Muscle layer of duodenum (tissue), 2 donors: Measurements from ENCODE around the gene LRRC74B.
"Not testable (repeated sequence)": the region's sequence is repeated elsewhere in the genome, so short reads cannot be mapped to it uniquely, and the experiment has no call there.

ENCODE experiments used
- H3K27ac ChIP-seq: one replicate; pipeline ENCODE4 v1.7.0; 2013; ENCODE audit warnings: mild to moderate bottlenecking, low read length
- H3K27me3 ChIP-seq: one replicate; pipeline ENCODE4 v1.7.0; 2013; ENCODE audit warnings: low read depth, mild to moderate bottlenecking, control low read depth, low read length
- H3K36me3 ChIP-seq, 2 donors: one replicate each; pipeline ENCODE4 v1.7.0; 2013; ENCODE audit warnings: low read length in 2 of 2, control low read depth in 1 of 2, mild to moderate bottlenecking in 1 of 2; ENCODE audit not compliant: insufficient read depth in 2 of 2, control insufficient read depth in 1 of 2
- H3K4me1 ChIP-seq, 2 donors: one replicate each; pipeline ENCODE4 v1.7.0; 2013; ENCODE audit warnings: low read length in 2 of 2, mild to moderate bottlenecking in 2 of 2, control low read depth in 1 of 2, moderate library complexity in 1 of 2; ENCODE audit not compliant: insufficient read depth in 2 of 2, control insufficient read depth in 1 of 2
- H3K4me3 ChIP-seq, 2 donors: one replicate each; pipeline ENCODE4 v1.7.0; 2013; ENCODE audit warnings: low read length in 2 of 2, low read depth in 1 of 2, mild to moderate bottlenecking in 1 of 2
- H3K9me3 ChIP-seq, 2 donors: one replicate each; pipeline ENCODE4 v1.7.0; 2013; ENCODE audit warnings: low read length in 2 of 2, control low read depth in 1 of 2, mild to moderate bottlenecking in 1 of 2; ENCODE audit not compliant: control insufficient read depth in 1 of 2
- donor health status: healthy.

Gene LRRC74B

GRCh38 chr22:21094911-21095772, 49.4 kb downstream of the LRRC74B start:
- Histone ChIP-seq H3K4me1 (no peaks in the 10 kb centered on the region), H3K27me3 (no peaks in the 10 kb centered on the region), H3K27ac (no peak overlapping the region), H3K4me3 (no peak overlapping the region), H3K9me3 (no peaks in the 10 kb centered on the region), H3K36me3 (no peaks in the 10 kb centered on the region)

DNA sequence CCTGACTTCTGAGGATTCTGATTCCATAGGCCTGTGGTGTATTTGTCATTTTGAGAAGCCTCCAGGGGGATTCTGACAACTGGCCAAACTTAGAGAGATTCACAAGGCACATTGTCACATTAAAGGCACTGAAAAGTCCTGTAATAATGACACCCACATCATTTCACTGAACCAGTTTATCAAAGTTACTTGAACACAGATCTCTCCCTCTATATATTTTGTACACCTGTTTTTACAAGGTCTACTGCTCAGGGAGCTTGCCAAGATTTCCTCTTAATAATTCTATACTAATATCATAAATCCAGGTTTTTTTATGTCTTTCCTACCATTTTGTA, 50.0 kb downstream of the LRRC74B start:
- no peaks in the 10 kb centered on the region for H3K27me3 ChIP-seq
- no peak overlapping the region for H3K4me3 ChIP-seq
- H3K4me1 ChIP-seq = no peaks in the 10 kb centered on the region
- H3K9me3 ChIP-seq = no peaks in the 10 kb centered on the region
- no peaks in the 10 kb centered on the region for H3K36me3 ChIP-seq
- no peak overlapping the region for H3K27ac ChIP-seq

DNA sequence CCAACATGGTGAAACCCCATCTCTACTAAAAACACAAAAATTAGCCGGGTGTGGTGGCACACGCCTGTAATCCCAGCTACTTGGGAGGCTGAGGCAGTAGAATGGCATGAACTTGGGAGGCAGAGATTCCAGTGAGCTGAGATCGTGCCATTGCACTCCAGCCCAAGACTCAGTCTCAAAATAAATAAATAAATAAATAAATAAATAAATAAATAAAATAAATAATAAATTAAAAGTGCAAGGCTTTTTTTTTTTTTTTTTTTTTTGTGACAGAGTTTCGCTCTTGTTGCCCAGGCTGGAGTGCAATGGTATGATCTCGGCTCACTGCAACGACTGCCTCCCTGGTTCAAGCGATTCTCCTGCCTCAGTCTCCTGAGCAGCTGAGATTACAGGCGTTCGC, 51.1 kb downstream of the LRRC74B start:
- H3K36me3 ChIP-seq, H3K27ac ChIP-seq, H3K9me3 ChIP-seq, H3K4me1 ChIP-seq, H3K4me3 ChIP-seq, H3K27me3 ChIP-seq: not testable (repeated sequence)

DNA sequence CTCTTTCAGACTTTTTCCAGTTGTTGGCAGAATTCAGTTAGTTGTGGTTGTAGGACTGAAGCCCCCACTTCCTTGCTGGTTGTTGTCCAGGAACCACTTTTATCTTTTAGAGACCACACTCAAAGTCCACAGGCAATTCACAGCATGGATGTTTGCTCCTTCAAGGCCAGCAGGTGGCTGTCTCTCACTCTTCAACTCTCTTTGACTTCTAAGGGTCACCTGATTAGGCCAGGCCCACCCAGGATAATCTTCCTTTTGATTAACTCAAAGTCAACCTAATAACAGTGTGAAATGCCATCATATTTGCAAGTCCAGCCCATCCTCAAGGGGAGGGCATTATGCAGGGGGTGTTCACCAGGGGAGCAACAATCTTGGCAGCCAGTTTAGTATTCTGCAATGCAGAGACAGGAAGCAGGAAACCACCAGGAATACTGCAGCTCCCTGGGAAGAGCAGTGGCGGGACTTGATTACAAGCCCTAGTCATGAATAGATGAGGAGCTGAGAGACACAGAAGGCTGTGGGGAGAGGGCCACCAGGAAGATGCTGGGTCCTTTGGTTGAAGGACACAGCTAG, 52.4 kb downstream of the LRRC74B start:
- peaks cover 0 to 6% of the 10 kb centered on the region in 2 donors for H3K4me1 ChIP-seq
- H3K27ac ChIP-seq = no peak overlapping the region
- no peaks in the 10 kb centered on the region for H3K9me3 ChIP-seq
- no peak overlapping the region for H3K4me3 ChIP-seq
- H3K36me3 ChIP-seq = no peaks in the 10 kb centered on the region
- no peaks in the 10 kb centered on the region for H3K27me3 ChIP-seq

GRCh38 chr22:21099578-21099977, 53.8 kb downstream of the LRRC74B start:
- Histone ChIP-seq H3K4me3 (no peak overlapping the region), H3K4me1 (peaks cover 0 to 6% of the 10 kb centered on the region in 2 donors), H3K27ac (no peak overlapping the region), H3K27me3 (no peaks in the 10 kb centered on the region), H3K36me3 (no peaks in the 10 kb centered on the region), H3K9me3 (no peaks in the 10 kb centered on the region)

GRCh38 chr22:21100149-21101032, 54.6 kb downstream of the LRRC74B start:
- Histone ChIP-seq H3K36me3 (no peaks in the 10 kb centered on the region), H3K27me3 (no peaks in the 10 kb centered on the region), H3K27ac (no peak overlapping the region), H3K4me1 (peaks cover 0 to 6% of the 10 kb centered on the region in 2 donors), H3K9me3 (no peaks in the 10 kb centered on the region), H3K4me3 (no peak overlapping the region)

GRCh38 chr22:21101877-21102638, 56.3 kb downstream of the LRRC74B start:
- no peaks in the 10 kb centered on the region for H3K9me3 ChIP-seq
- no peak overlapping the region for H3K4me3 ChIP-seq
- no peaks in the 10 kb centered on the region for H3K27me3 ChIP-seq

DNA sequence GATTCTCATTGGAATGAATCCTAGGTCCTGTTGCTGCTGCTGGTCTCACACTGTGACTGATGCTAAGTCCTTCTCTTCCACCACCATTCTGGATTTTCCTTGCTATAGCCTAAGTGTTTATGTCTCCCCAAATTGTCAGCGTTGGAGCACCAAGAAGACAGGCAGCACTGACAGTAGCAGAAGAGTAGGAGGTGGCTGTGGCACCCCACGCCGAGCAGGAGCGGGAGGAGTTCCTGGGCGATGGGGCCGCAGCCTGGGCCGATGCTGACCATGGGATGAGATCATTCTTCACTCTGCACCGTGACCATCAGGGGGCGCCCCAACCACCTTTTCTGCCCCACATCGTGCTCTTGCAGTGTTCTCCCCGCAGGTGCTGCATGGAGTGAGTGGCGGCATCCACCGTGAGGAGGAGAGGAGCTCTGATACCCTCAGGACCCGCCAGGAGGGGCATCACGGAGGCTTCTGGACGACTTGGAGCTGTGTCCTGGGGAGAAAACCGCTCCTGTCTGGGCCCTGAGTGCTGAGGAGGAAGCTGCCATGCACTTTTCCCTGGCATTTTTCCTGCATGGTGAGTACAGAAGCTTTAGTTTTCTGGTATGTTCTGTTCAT, 57.0 kb downstream of the LRRC74B start:
- Histone ChIP-seq H3K27ac (no peak overlapping the region), H3K36me3 (no peaks in the 10 kb centered on the region), H3K4me3 (no peak overlapping the region), H3K4me1 (peaks cover 0 to 6% of the 10 kb centered on the region in 2 donors), H3K9me3 (no peaks in the 10 kb centered on the region), H3K27me3 (no peaks in the 10 kb centered on the region)

More at GRCh38 chr22:21101877-21102638, 56.3 kb downstream of the LRRC74B start:
- H3K36me3 ChIP-seq = no peaks in the 10 kb centered on the region
- no peak overlapping the region for H3K27ac ChIP-seq
- peaks cover 0 to 6% of the 10 kb centered on the region in 2 donors for H3K4me1 ChIP-seq

GRCh38 chr22:21103633-21104032, 57.9 kb downstream of the LRRC74B start:
- H3K4me3 ChIP-seq = no peak overlapping the region
- H3K27ac ChIP-seq = no peak overlapping the region
- no peaks in the 10 kb centered on the region for H3K27me3 ChIP-seq

GRCh38 chr22:21104126-21104691, 58.5 kb downstream of the LRRC74B start:
- no peak overlapping the region for H3K27ac ChIP-seq
- no peaks in the 10 kb centered on the region for H3K27me3 ChIP-seq
- H3K9me3 ChIP-seq = no peaks in the 10 kb centered on the region
- no peaks in the 10 kb centered on the region for H3K36me3 ChIP-seq
- peaks cover 0 to 6% of the 10 kb centered on the region in 2 donors for H3K4me1 ChIP-seq
- no peak overlapping the region for H3K4me3 ChIP-seq

More at GRCh38 chr22:21103633-21104032, 57.9 kb downstream of the LRRC74B start:
- H3K4me1 ChIP-seq = peaks cover 0 to 6% of the 10 kb centered on the region in 2 donors
- no peaks in the 10 kb centered on the region for H3K36me3 ChIP-seq
- no peaks in the 10 kb centered on the region for H3K9me3 ChIP-seq
